ENCODE results near the gene GOSR2.
A peak's percentile ranks its signal among the peaks of the same experiment; 100 is the strongest.

GOSR2 gene

GRCh38 chr17:46940692-46941404 lies 17.9 kb downstream of the GOSR2 start:
- POLR2A ChIA-PET, result interaction anchor here (1.0 kb wide), 1 partner anchor 12 kb away, joined by 3 read pairs; no protein-coding TSS in a partner anchor
- CTCF ChIA-PET, result interaction anchor here (1.0 to 6.2 kb wide), 24 partner anchors 7 to 374 kb away, joined by 3 to 94 read pairs (median 11); partner anchors contain the start of gene WNT9B
- peak; percentile 96 for TF ChIP-seq CTCF (IDR thresholded peaks at IDR 0.05; ENCODE audit: insufficient read depth, low read length, missing control alignments)
- H3K4me3 ChIP-seq (ENCODE audit: low read depth, low read length), result no peak overlapping the region
- no peak for DNase-seq (ENCODE audit: low read depth, low spot score)

- no peak for DNase-seq (ENCODE audit: low read depth, low spot score)
- ChIA-PET CTCF (interaction anchor here (0.5 to 6.2 kb wide), 46 partner anchors 9 to 380 kb away, joined by 3 to 94 read pairs (median 5); partner anchors contain the start of gene WNT9B), POLR2A (interaction anchor here (0.7 kb wide), 1 partner anchor 209 kb away, joined by 3 read pairs; no protein-coding TSS in a partner anchor)
These were observed 19.7 kb downstream of the GOSR2 start for GRCh38 chr17:46942441-46943217.

GRCh38 chr17:46943218-46943500 lies 20.2 kb downstream of the GOSR2 start:
- no peak overlapping the region for H3K4me3 ChIP-seq (ENCODE audit: low read depth, low read length)
- POLR2A ChIA-PET, result interaction anchor here (1.0 kb wide), 1 partner anchor 16 kb away, joined by 3 read pairs; no protein-coding TSS in a partner anchor

More at GRCh38 chr17:46942441-46943217, 19.7 kb downstream of the GOSR2 start:
- peak; percentile 91 for TF ChIP-seq CTCF (IDR thresholded peaks at IDR 0.05; ENCODE audit: insufficient read depth, low read length, missing control alignments)
- no peak overlapping the region for H3K4me3 ChIP-seq (ENCODE audit: low read depth, low read length)

GRCh38 chr17:46943501-46944393 lies 20.8 kb downstream of the GOSR2 start:
- no peak for TF ChIP-seq CTCF (IDR thresholded peaks at IDR 0.05; ENCODE audit: insufficient read depth, low read length, missing control alignments)
- ChIA-PET CTCF (interaction anchor here (1.0 to 6.2 kb wide), 18 partner anchors 8 to 101 kb away, joined by 3 to 94 read pairs (median 11); partner anchors contain the start of gene WNT9B), POLR2A (interaction anchor here (0.6 to 1.0 kb wide), 3 partner anchors 15 to 111 kb away, joined by 3 to 4 read pairs (median 3); no protein-coding TSS in a partner anchor)
- H3K4me3 ChIP-seq (ENCODE audit: low read depth, low read length), result no peak overlapping the region
- DNase-seq (ENCODE audit: low read depth, low spot score), result no peak

More at GRCh38 chr17:46943218-46943500, 20.2 kb downstream of the GOSR2 start:
- DNase-seq (ENCODE audit: low read depth, low spot score), result no peak
- no peak for TF ChIP-seq CTCF (IDR thresholded peaks at IDR 0.05; ENCODE audit: insufficient read depth, low read length, missing control alignments)
- CTCF ChIA-PET, result interaction anchor here (0.7 to 6.2 kb wide), 31 partner anchors 8 to 372 kb away, joined by 3 to 94 read pairs (median 8); partner anchors contain the start of gene WNT9B

GRCh38 chr17:46944931-46945330 lies 22.0 kb downstream of the GOSR2 start:
- CTCF ChIA-PET, result interaction anchor here (0.6 to 5.8 kb wide), 5 partner anchors 15 to 91 kb away, joined by 3 to 50 read pairs (median 8); no protein-coding TSS in a partner anchor
- POLR2A ChIA-PET, result interaction anchor here (0.6 to 1.3 kb wide), 3 partner anchors 11 to 56 kb away, joined by 3 read pairs; no protein-coding TSS in a partner anchor
- DNase-seq (ENCODE audit: low read depth, low spot score), result no peak
- H3K4me3 ChIP-seq (ENCODE audit: low read depth, low read length), result no peak overlapping the region
- no peak for TF ChIP-seq CTCF (IDR thresholded peaks at IDR 0.05; ENCODE audit: insufficient read depth, low read length, missing control alignments)
